ENCODE data around the gene GRM7.

GRCh38 chr3:7576506-7576905 is 715.6 kb downstream of the GRM7 start:
- TF ChIP-seq, protein P1, sequence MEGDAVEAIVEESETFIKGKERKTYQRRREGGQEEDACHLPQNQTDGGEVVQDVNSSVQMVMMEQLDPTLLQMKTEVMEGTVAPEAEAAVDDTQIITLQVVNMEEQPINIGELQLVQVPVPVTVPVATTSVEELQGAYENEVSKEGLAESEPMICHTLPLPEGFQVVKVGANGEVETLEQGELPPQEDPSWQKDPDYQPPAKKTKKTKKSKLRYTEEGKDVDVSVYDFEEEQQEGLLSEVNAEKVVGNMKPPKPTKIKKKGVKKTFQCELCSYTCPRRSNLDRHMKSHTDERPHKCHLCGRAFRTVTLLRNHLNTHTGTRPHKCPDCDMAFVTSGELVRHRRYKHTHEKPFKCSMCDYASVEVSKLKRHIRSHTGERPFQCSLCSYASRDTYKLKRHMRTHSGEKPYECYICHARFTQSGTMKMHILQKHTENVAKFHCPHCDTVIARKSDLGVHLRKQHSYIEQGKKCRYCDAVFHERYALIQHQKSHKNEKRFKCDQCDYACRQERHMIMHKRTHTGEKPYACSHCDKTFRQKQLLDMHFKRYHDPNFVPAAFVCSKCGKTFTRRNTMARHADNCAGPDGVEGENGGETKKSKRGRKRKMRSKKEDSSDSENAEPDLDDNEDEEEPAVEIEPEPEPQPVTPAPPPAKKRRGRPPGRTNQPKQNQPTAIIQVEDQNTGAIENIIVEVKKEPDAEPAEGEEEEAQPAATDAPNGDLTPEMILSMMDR (IDR thresholded peaks at IDR 0.05): no peak
- TF ChIP-seq POLR2A (IDR thresholded peaks at IDR 0.05): no peak
